ENCODE measurements around the gene TOP3A. TPM values are rescaled to one million over a fixed set of nuclear protein-coding genes. Genes with fewer than 3 reads are reported as not detected.

Gene TOP3A
- total and polyA plus RNA-seq, 2 of the 13 experiments (the other 11 are each of a cell fraction or from before 2014, with no cell fraction given): 16.9 to 36.8 TPM

DNA sequence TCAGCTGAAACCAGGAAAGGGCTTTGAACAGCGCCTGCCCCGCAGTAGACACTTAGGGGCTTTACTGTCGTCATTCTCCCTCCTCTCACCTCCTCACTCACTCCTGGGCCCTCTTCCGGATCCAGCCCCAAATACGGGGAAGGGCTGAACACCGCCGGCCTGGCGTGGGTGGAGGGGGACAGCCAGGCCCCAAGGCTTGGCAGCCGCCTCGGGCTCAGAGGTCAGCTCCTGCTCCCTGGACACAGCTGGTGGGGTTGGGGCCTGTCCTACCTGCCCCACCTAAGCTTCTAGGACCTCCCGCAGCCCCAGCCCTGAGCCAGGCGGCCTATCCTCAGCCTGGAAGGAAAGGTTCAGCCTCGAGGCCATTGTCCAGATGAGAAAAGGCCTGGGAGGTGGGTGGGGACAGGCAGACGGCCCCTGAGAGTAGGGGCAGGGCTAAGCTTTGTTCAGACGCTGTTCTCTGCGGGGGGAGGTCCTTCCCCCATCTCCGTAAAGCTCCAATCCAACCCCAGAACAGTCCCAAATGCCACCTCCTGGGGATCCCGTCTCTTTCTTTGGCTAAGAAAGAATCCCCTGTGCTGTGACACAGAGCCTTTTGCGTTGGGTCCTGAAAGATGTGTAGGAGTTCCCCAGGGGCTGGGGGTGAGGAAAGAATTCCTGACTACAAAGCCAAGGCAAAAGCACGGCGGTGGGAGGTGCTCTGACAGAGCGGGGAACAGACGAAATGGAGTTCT lies 90.2 kb downstream of the TOP3A start (continued):
- TF ChIP-seq, protein P1, sequence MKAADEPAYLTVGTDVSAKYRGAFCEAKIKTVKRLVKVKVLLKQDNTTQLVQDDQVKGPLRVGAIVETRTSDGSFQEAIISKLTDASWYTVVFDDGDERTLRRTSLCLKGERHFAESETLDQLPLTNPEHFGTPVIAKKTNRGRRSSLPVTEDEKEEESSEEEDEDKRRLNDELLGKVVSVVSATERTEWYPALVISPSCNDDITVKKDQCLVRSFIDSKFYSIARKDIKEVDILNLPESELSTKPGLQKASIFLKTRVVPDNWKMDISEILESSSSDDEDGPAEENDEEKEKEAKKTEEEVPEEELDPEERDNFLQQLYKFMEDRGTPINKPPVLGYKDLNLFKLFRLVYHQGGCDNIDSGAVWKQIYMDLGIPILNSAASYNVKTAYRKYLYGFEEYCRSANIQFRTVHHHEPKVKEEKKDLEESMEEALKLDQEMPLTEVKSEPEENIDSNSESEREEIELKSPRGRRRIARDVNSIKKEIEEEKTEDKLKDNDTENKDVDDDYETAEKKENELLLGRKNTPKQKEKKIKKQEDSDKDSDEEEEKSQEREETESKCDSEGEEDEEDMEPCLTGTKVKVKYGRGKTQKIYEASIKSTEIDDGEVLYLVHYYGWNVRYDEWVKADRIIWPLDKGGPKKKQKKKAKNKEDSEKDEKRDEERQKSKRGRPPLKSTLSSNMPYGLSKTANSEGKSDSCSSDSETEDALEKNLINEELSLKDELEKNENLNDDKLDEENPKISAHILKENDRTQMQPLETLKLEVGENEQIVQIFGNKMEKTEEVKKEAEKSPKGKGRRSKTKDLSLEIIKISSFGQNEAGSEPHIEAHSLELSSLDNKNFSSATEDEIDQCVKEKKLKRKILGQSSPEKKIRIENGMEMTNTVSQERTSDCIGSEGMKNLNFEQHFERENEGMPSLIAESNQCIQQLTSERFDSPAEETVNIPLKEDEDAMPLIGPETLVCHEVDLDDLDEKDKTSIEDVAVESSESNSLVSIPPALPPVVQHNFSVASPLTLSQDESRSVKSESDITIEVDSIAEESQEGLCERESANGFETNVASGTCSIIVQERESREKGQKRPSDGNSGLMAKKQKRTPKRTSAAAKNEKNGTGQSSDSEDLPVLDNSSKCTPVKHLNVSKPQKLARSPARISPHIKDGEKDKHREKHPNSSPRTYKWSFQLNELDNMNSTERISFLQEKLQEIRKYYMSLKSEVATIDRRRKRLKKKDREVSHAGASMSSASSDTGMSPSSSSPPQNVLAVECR (CRISPR knock-in tag; IDR thresholded peaks at IDR 0.05; ENCODE audit: borderline replicate concordance): peak; percentile 48
- TF ChIP-seq FOXO1 (CRISPR knock-in tag; IDR thresholded peaks at IDR 0.05) (0 out of 2 replicates have a peak, but pooled peaks have one; percentile 23), HNF4G (IDR thresholded peaks at IDR 0.05; ENCODE audit: borderline replicate concordance, low read depth, low read length) (peak; percentile 49; the same call in 1 of the 2 replicates), HNF4G (CRISPR knock-in tag; IDR thresholded peaks at IDR 0.05; ENCODE audit: borderline replicate concordance, low read depth) (no peak; the same call in 1 of the 2 replicates), ZNF788 (CRISPR knock-in tag; IDR thresholded peaks at IDR 0.05; ENCODE audit: borderline replicate concordance) (0 out of 2 replicates have a peak, but pooled peaks have one; percentile 58), MXI1 (IDR thresholded peaks at IDR 0.05; ENCODE audit: borderline replicate concordance, low read depth, low read length) (0 out of 3 replicates have a peak, but pooled peaks have one; percentile 19), U2AF1 (optimal IDR thresholded peaks at IDR 0.05; ENCODE audit: low read depth, low read length) (peak; percentile 53), ZBTB8A (CRISPR knock-in tag; IDR thresholded peaks at IDR 0.05; ENCODE audit: borderline replicate concordance, low read depth) (no peak), TEAD3 (CRISPR knock-in tag; optimal IDR thresholded peaks at IDR 0.05; ENCODE audit: borderline replicate concordance) (peak; percentile 17), ZNF232 (CRISPR knock-in tag; IDR thresholded peaks at IDR 0.05; ENCODE audit: borderline replicate concordance) (0 out of 2 replicates have a peak, but pooled peaks have one; percentile 56), ZFP82 (CRISPR knock-in tag; IDR thresholded peaks at IDR 0.05; ENCODE audit: borderline replicate concordance) (no peak), ARHGAP35 (CRISPR knock-in tag; IDR thresholded peaks at IDR 0.05; ENCODE audit: borderline replicate concordance) (no peak)
- TF ChIP-seq, protein P2, sequence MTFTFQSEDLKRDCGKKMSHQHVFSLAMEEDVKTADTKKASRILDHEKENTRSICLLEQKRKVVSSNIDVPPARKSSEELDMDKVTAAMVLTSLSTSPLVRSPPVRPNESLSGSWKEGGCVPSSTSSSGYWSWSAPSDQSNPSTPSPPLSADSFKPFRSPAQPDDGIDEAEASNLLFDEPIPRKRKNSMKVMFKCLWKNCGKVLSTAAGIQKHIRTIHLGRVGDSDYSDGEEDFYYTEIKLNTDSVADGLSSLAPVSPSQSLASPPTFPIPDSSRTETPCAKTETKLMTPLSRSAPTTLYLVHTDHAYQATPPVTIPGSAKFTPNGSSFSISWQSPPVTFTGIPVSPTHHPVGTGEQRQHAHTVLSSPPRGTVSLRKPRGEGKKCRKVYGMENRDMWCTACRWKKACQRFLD (CRISPR knock-in tag; IDR thresholded peaks at IDR 0.05; ENCODE audit: borderline replicate concordance): 0 out of 2 replicates have a peak, but pooled peaks have one; percentile 22
- TF ChIP-seq, protein P3, sequence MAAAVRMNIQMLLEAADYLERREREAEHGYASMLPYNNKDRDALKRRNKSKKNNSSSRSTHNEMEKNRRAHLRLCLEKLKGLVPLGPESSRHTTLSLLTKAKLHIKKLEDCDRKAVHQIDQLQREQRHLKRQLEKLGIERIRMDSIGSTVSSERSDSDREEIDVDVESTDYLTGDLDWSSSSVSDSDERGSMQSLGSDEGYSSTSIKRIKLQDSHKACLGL (CRISPR knock-in tag; IDR thresholded peaks at IDR 0.05): peak; percentile 31; the same call in 1 of the 2 replicates
- TF ChIP-seq, protein P4, sequence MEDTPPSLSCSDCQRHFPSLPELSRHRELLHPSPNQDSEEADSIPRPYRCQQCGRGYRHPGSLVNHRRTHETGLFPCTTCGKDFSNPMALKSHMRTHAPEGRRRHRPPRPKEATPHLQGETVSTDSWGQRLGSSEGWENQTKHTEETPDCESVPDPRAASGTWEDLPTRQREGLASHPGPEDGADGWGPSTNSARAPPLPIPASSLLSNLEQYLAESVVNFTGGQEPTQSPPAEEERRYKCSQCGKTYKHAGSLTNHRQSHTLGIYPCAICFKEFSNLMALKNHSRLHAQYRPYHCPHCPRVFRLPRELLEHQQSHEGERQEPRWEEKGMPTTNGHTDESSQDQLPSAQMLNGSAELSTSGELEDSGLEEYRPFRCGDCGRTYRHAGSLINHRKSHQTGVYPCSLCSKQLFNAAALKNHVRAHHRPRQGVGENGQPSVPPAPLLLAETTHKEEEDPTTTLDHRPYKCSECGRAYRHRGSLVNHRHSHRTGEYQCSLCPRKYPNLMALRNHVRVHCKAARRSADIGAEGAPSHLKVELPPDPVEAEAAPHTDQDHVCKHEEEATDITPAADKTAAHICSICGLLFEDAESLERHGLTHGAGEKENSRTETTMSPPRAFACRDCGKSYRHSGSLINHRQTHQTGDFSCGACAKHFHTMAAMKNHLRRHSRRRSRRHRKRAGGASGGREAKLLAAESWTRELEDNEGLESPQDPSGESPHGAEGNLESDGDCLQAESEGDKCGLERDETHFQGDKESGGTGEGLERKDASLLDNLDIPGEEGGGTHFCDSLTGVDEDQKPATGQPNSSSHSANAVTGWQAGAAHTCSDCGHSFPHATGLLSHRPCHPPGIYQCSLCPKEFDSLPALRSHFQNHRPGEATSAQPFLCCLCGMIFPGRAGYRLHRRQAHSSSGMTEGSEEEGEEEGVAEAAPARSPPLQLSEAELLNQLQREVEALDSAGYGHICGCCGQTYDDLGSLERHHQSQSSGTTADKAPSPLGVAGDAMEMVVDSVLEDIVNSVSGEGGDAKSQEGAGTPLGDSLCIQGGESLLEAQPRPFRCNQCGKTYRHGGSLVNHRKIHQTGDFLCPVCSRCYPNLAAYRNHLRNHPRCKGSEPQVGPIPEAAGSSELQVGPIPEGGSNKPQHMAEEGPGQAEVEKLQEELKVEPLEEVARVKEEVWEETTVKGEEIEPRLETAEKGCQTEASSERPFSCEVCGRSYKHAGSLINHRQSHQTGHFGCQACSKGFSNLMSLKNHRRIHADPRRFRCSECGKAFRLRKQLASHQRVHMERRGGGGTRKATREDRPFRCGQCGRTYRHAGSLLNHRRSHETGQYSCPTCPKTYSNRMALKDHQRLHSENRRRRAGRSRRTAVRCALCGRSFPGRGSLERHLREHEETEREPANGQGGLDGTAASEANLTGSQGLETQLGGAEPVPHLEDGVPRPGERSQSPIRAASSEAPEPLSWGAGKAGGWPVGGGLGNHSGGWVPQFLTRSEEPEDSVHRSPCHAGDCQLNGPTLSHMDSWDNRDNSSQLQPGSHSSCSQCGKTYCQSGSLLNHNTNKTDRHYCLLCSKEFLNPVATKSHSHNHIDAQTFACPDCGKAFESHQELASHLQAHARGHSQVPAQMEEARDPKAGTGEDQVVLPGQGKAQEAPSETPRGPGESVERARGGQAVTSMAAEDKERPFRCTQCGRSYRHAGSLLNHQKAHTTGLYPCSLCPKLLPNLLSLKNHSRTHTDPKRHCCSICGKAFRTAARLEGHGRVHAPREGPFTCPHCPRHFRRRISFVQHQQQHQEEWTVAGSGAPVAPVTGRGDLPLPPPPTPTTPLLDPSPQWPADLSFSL (CRISPR knock-in tag; IDR thresholded peaks at IDR 0.05): no peak

Measured in HepG2 (cell line).